ENCODE data around the gene CASK.

GRCh38 chrX:41889317-41890025 is 33.9 kb downstream of the CASK start:
- no peak for TF ChIP-seq CTCF (IDR thresholded peaks at IDR 0.05)
- TF ChIP-seq POLR2AphosphoS5 (IDR thresholded peaks at IDR 0.05), result no peak
- TF ChIP-seq EP300 (IDR thresholded peaks at IDR 0.05), result no peak
- no peak for TF ChIP-seq POLR2A (IDR thresholded peaks at IDR 0.05; ENCODE audit: low read depth)
